Measurements from ENCODE around the gene HTR4. TPM values are rescaled to one million over a fixed set of nuclear protein-coding genes. Genes with fewer than 3 reads are reported as not detected.

Gene HTR4
- total and polyA plus RNA-seq, 2 of the 4 experiments (the other 2 are of a cell fraction), result not detected

DNA sequence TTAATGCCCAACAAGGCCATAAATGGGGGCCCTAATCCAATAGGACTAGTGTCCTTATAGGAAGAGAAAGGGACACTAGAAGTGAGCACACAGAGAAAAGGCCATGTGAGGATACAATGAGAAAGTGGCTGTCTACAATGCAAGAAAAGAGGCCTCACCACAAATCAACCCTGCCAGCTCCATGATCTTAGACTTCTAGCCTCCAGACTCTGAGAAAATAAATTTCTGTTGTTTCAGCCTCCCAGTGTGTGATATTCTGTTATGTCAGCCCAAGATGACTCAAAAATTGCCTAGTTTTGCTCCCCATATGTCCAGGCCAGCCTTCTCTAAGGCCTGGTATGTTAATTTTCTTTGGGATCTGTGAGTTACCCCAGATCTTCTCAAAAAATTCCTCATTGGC lies 32.3 kb upstream of the HTR4 start:
- H3K23ac ChIP-seq (ENCODE audit: low read depth, low read length), result no peak overlapping the region
- no peak overlapping the region for H2BK15ac ChIP-seq (ENCODE audit: low read depth, low read length)
- H2BK20ac ChIP-seq (ENCODE audit: low read depth, low read length), result no peak overlapping the region
- no peak overlapping the region for H2AFZ ChIP-seq (replicated peaks; ENCODE audit: low read length, poor library complexity)
- H3K4me3 ChIP-seq (ENCODE audit: insufficient read depth, low read depth, low read length), result no peak overlapping the region
- H2AK5ac ChIP-seq (ENCODE audit: low read depth, low read length), result no peak overlapping the region
- no peak overlapping the region for H4K91ac ChIP-seq (ENCODE audit: insufficient read depth, low read depth, low read length)
- H3K4ac ChIP-seq (ENCODE audit: low read depth, low read length), result no peak overlapping the region
- no peak overlapping the region for H4K5ac ChIP-seq (ENCODE audit: low read depth, low read length)
- H3K27me3 ChIP-seq (ENCODE audit: control insufficient read depth, insufficient read depth, low read length), result peaks cover 1% of the 10 kb centered on the region; the same call in 1 of the 2 replicates
- H3K18ac ChIP-seq (ENCODE audit: low read depth, low read length), result no peak overlapping the region
- dilution Hi-C loops (cut with HindIII; ENCODE audit: low sequenced_read_pairs, unreplicated experiment) (no loop called here), in situ Hi-C loops (cut with MboI; ENCODE audit: low sequenced_read_pairs) (no loop called here), intact Hi-C loops (cut with micrococcal nuclease) (no loop called here)
- H3K9ac ChIP-seq (ENCODE audit: low read depth, low read length), result no peak overlapping the region
- H3K36me3 ChIP-seq (ENCODE audit: control insufficient read depth, insufficient read depth, low read length), result no peaks in the 10 kb centered on the region
- no peaks in the 10 kb centered on the region for H3K79me1 ChIP-seq (ENCODE audit: low read depth in 1 of 2, low read length in 2 of 2)
- BruUV-seq (replicated peaks), result no TSS peak
- no peak overlapping the region for H2BK5ac ChIP-seq (ENCODE audit: low read depth, low read length, poor library complexity, severe bottlenecking)
- H3K14ac ChIP-seq (replicated peaks; ENCODE audit: low read depth, low read length), result no peak overlapping the region
- POLR2A ChIA-PET (ENCODE audit: unreplicated experiment), result no interaction called here
- TF ChIP-seq, protein P1, sequence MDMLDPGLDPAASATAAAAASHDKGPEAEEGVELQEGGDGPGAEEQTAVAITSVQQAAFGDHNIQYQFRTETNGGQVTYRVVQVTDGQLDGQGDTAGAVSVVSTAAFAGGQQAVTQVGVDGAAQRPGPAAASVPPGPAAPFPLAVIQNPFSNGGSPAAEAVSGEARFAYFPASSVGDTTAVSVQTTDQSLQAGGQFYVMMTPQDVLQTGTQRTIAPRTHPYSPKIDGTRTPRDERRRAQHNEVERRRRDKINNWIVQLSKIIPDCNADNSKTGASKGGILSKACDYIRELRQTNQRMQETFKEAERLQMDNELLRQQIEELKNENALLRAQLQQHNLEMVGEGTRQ (IDR thresholded peaks at IDR 0.05; ENCODE audit: low read depth, low read length), result no peak
- TF ChIP-seq, protein P2, sequence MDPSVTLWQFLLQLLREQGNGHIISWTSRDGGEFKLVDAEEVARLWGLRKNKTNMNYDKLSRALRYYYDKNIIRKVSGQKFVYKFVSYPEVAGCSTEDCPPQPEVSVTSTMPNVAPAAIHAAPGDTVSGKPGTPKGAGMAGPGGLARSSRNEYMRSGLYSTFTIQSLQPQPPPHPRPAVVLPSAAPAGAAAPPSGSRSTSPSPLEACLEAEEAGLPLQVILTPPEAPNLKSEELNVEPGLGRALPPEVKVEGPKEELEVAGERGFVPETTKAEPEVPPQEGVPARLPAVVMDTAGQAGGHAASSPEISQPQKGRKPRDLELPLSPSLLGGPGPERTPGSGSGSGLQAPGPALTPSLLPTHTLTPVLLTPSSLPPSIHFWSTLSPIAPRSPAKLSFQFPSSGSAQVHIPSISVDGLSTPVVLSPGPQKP (IDR thresholded peaks at IDR 0.05; ENCODE audit: borderline replicate concordance, low read depth, low read length), result no peak
- TF ChIP-seq MXI1 (IDR thresholded peaks at IDR 0.05; ENCODE audit: borderline replicate concordance, low read depth, low read length) (no peak), RFX5 (IDR thresholded peaks at IDR 0.05; ENCODE audit: low read depth, low read length) (no peak), RCOR1 (IDR thresholded peaks at IDR 0.05; ENCODE audit: insufficient replicate concordance, low read length) (no peak)
- CTCF ChIA-PET, result interaction anchor here (0.8 kb wide), 1 partner anchor 93 kb away, joined by 3 read pairs; no protein-coding TSS in a partner anchor
- H3K56ac ChIP-seq (ENCODE audit: extremely low read depth, insufficient read depth, low read length), result no peak overlapping the region
- no peaks in the 10 kb centered on the region for H4K20me1 ChIP-seq (ENCODE audit: insufficient read depth, low read length)
- no peak overlapping the region for H2BK120ac ChIP-seq (ENCODE audit: low read depth, low read length)
- H4K8ac ChIP-seq (ENCODE audit: low read depth in 2 of 2, low read length in 2 of 2), result no peak overlapping the region
- H3K4me2 ChIP-seq (ENCODE audit: low read depth, low read length), result no peak overlapping the region
- no peak overlapping the region for H2AK9ac ChIP-seq (replicated peaks; ENCODE audit: low read depth, low read length, poor library complexity)
- no peak overlapping the region for H3K27ac ChIP-seq (ENCODE audit: insufficient read depth, low read length)
- no peaks in the 10 kb centered on the region for H3K9me1 ChIP-seq (ENCODE audit: insufficient read depth, low read length)
- DNase-seq, result no peak
- no peak for ATAC-seq (ENCODE audit: low read depth)
- H3K9me3 ChIP-seq (ENCODE audit: control insufficient read depth, insufficient read depth, low read length), result no peaks in the 10 kb centered on the region
- no peaks in the 10 kb centered on the region for H3K4me1 ChIP-seq (ENCODE audit: control insufficient read depth, insufficient read depth, low read length)

All from IMR-90 (cell line).